MM.1S (cell line): Measurements from ENCODE around the gene MAST3.

ENCODE experiments used
- EZH2 ChIP-seq: fragments of 300-600 bp; sonication (generic); optimal IDR thresholded peaks from 2 replicates; pipeline ENCODE3; 2017; ENCODE audit warnings: low read depth, mild to moderate bottlenecking, antibody characterized with exemption, low read length, mixed read lengths
- TF ChIP-seq, protein P1 (sequence below): fragments of 300-600 bp; sonication (generic); IDR thresholded peaks from 2 replicates; pipeline ENCODE4 v1.5.1; 2016; ENCODE audit warnings: antibody characterized with exemption, low read length, mixed read lengths

DNA sequence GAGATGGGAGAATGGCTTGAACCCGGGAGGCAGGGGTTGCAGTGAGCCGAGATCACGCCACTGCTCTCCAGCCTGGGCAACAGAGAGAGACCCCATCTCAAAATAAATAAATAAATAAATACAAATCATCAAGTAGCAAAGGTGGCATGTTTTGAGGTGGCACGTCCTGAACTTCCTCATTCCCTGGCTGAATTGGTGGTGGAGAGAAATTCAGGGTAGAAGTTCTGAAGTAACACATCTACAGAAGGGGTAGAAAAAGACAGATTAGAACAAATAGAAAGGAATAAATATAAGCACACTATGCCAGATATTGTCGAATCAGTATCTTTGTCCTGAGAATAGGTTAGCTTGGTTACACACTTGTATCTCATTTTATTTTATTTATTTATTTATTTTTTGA, 82.4 kb downstream of the MAST3 start:
- TF ChIP-seq, protein P1, sequence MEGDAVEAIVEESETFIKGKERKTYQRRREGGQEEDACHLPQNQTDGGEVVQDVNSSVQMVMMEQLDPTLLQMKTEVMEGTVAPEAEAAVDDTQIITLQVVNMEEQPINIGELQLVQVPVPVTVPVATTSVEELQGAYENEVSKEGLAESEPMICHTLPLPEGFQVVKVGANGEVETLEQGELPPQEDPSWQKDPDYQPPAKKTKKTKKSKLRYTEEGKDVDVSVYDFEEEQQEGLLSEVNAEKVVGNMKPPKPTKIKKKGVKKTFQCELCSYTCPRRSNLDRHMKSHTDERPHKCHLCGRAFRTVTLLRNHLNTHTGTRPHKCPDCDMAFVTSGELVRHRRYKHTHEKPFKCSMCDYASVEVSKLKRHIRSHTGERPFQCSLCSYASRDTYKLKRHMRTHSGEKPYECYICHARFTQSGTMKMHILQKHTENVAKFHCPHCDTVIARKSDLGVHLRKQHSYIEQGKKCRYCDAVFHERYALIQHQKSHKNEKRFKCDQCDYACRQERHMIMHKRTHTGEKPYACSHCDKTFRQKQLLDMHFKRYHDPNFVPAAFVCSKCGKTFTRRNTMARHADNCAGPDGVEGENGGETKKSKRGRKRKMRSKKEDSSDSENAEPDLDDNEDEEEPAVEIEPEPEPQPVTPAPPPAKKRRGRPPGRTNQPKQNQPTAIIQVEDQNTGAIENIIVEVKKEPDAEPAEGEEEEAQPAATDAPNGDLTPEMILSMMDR: no peak
- TF ChIP-seq EZH2: no peak
